Gastrocnemius medialis (tissue), 4 donors: ENCODE data around the gene ZNF687.

Experiments used
- CTCF ChIP-seq, 5 experiments: fragments of 450-650 bp in 3 of 5; fragments of 200-600 bp in 2 of 5; sonication (generic) in 2 of 5; IDR thresholded peaks in 4 of 5; conservative IDR thresholded peaks in 1 of 5; 1 replicate in 4 of 5; 2 replicates in 1 of 5; pipeline ENCODE4 v1.5.1; 2016 to 2019; ENCODE audit warnings: antibody characterized with exemption in 5 of 5, mild to moderate bottlenecking in 3 of 5, moderate library complexity in 3 of 5
- POLR2A ChIP-seq, 2 donors: fragments of 450-650 bp; IDR thresholded peaks; one replicate each; pipeline ENCODE4 v1.6.1; 2017; ENCODE audit warnings: antibody characterized with exemption in 2 of 2, mild to moderate bottlenecking in 2 of 2, moderate library complexity in 2 of 2

DNA sequence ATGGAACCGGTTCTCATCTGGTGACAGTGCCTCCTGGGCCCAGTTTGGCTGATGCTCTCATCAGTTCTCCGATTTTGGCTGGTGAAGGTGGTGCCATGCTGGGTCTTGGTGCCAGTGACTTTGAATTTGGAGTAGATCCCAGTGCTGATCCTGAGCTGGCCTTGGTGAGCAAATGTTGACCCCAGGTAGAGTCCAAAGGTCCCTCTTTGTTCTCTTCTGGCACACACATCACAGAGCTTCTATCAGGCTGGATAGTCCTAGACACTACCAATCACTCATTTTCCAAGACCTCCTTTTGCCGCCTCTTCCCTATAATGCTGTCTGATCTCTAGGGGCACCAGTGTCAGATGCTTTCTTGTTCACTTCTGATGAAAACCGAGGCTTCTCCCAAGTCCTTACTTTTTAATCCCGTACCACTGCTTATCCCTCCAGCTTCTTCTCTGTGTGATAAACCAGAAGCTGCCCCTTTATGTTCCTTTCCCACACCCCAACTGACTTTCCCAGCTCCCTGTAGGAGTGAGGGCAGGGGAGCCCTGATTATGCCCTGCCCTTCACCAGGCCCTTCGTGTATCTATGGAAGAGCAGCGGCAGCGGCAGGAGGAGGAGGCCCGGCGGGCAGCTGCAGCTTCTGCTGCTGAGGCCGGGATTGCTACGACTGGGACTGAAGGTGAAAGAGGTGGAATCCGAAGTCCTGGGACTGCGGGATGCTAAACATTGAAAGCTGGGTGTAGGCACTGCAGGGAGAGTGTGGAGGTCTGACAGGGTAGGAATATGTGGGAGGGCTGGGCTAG lies 16.5 kb upstream of the ZNF687 start:
- TF ChIP-seq CTCF (IDR thresholded peaks at IDR 0.05 in 4 of 5, conservative IDR thresholded peaks at IDR 0.05 in 1 of 5) (no peak), POLR2A (IDR thresholded peaks at IDR 0.05) (no peak)
